GM12878 (cell line): ENCODE results near the gene SEC16A. TPM values are rescaled to one million over a fixed set of nuclear protein-coding genes. Genes with fewer than 3 reads are reported as not detected.
A peak's percentile ranks its signal among the peaks of the same experiment; 100 is the strongest.

Experiments
- ATAC-seq: fragments of 200-7000 bp; cut with Tn5 transposase; 3 replicates; pipeline ENCODE4 v1.9.1; 2020; ENCODE audit warnings: mild to moderate bottlenecking, moderate library complexity
- BruUV-seq: library from RNA; stranded (reverse); fragments of 400-500 nt; replicated peaks from 2 replicates; lab custom pipeline; 2021; lab: Mats Ljungman, UMichigan
- CTCF ChIA-PET: fragments of 300-600 bp; sonication (Branson Sonifier 250); formaldehyde crosslinking; extraction: SDS; loops from one replicate; lab custom pipeline; 2021; ENCODE audit warnings: inconsistent platforms; lab: Yijun Ruan, JAX
- POLR2A ChIA-PET: fragments of 350-600 bp; formaldehyde crosslinking; extraction: SDS; loops from one replicate; lab custom pipeline; 2021; ENCODE audit warnings: inconsistent platforms; lab: Charles Lee
- RAD21 ChIA-PET: fragments of 300-600 bp; sonication (Branson Sonifier 250); formaldehyde crosslinking; loops from one replicate; lab custom pipeline; 2023; ENCODE audit warnings: antibody characterized with exemption; ENCODE audit not compliant: unreplicated experiment; lab: Charles Lee
- SMC1A ChIA-PET: fragments of 300-600 bp; sonication (Branson Sonifier 250); formaldehyde crosslinking; loops from one replicate; lab custom pipeline; 2023; ENCODE audit not compliant: unreplicated experiment, uncharacterized antibody; lab: Charles Lee
- DNase-seq: peaks from one replicate; pipeline ENCODE4 v3.0.0-alpha.2; 2011; ENCODE audit warnings: low read depth, low spot score
- FAIRE-seq: peaks from 3 replicates; lab custom pipeline; 2011; peaks lifted over from hg19 to GRCh38; lab: Jason Lieb, UNC
- H2AFZ ChIP-seq: 2 replicates; pipeline ENCODE4 v1.6.0; 2011; ENCODE audit warnings: low read depth, low read length, control low read depth; ENCODE audit not compliant: control insufficient read depth
- H3K27ac ChIP-seq: 2 replicates; pipeline ENCODE4 v1.5.1; 2011; ENCODE audit warnings: control low read depth; ENCODE audit not compliant: control insufficient read depth, insufficient read depth
- H3K27me3 ChIP-seq, 2 experiments: replicated peaks in 1 of 2; 2 replicates each; pipeline versions ENCODE4 v1.6.0 to v1.6.1; 2011; ENCODE audit warnings: low read length in 1 of 2; ENCODE audit not compliant: control insufficient read depth in 2 of 2, insufficient read depth in 2 of 2
- H3K36me3 ChIP-seq, 2 experiments: 2 replicates each; pipeline ENCODE4 v1.5.1; 2011; ENCODE audit warnings: low read length in 1 of 2; ENCODE audit not compliant: control insufficient read depth in 2 of 2, insufficient read depth in 2 of 2
- H3K4me1 ChIP-seq: 2 replicates; pipeline ENCODE4 v1.6.1; 2011; ENCODE audit warnings: mild to moderate bottlenecking, low read length, moderate library complexity, mixed read lengths; ENCODE audit not compliant: control insufficient read depth, insufficient read depth
- H3K4me2 ChIP-seq: 2 replicates; pipeline ENCODE4 v1.6.0; 2011; ENCODE audit warnings: control low read depth; ENCODE audit not compliant: control insufficient read depth, insufficient read depth
- H3K4me3 ChIP-seq: fragments of 200-600 bp; sonication (generic); 2 replicates; pipeline ENCODE4 v1.5.1; 2016
- H3K79me2 ChIP-seq: 2 replicates; pipeline ENCODE4 v1.6.0; 2011; ENCODE audit warnings: low read length; ENCODE audit not compliant: control insufficient read depth, insufficient read depth
- H3K9ac ChIP-seq: 2 replicates; pipeline ENCODE4 v1.8.0; 2011; ENCODE audit warnings: low read length, control low read depth, mixed read lengths; ENCODE audit not compliant: control insufficient read depth, insufficient read depth
- H3K9me3 ChIP-seq: replicated peaks from 3 replicates; pipeline ENCODE4 v1.5.1; 2011; ENCODE audit warnings: mild to moderate bottlenecking, low read length; ENCODE audit not compliant: control insufficient read depth, insufficient read depth
- H4K20me1 ChIP-seq: 2 replicates; pipeline ENCODE4 v1.6.0; 2011; ENCODE audit not compliant: control insufficient read depth, insufficient read depth
- BCL3 ChIP-seq: IDR thresholded peaks from 2 replicates; pipeline ENCODE4 v1.6.1; 2011; ENCODE audit warnings: borderline replicate concordance, low read depth, mild to moderate bottlenecking, moderate library complexity, low read length; ENCODE audit not compliant: insufficient read depth, poor library complexity, severe bottlenecking
- CBFB ChIP-seq: IDR thresholded peaks from 2 replicates; pipeline ENCODE4 v1.6.1; 2016; ENCODE audit warnings: antibody characterized with exemption, low read depth
- CHD2 ChIP-seq: IDR thresholded peaks from 2 replicates; pipeline ENCODE4 v1.6.1; 2011; ENCODE audit warnings: low read depth, low read length, improper control_type of control experiment, borderline replicate concordance
- EGR1 ChIP-seq, 2 experiments: IDR thresholded peaks; 1 replicate in 1 of 2; 2 replicates in 1 of 2; pipeline ENCODE4 v1.6.1; 2011 to 2012; ENCODE audit warnings: low read depth in 2 of 2, low read length in 2 of 2, borderline replicate concordance in 1 of 2, mild to moderate bottlenecking in 1 of 2, moderate library complexity in 1 of 2
- ETV6 ChIP-seq, 2 experiments: fragments of 450-650 bp in 1 of 2; IDR thresholded peaks in 1 of 2; conservative IDR thresholded peaks in 1 of 2; 2 replicates each; pipeline ENCODE4 v1.6.1; 2014; ENCODE audit warnings: antibody characterized with exemption in 1 of 2, borderline replicate concordance in 1 of 2, low read depth in 1 of 2, mild to moderate bottlenecking in 1 of 2, moderate library complexity in 1 of 2
- HDGF ChIP-seq: fragments of 450-650 bp; IDR thresholded peaks from 2 replicates; pipeline ENCODE4 v1.6.1; 2016; ENCODE audit warnings: antibody characterized with exemption
- JUNB ChIP-seq: IDR thresholded peaks from 2 replicates; pipeline ENCODE4 v1.6.1; 2016; ENCODE audit warnings: antibody characterized with exemption, mild to moderate bottlenecking
- MLLT1 ChIP-seq: fragments of 450-650 bp; IDR thresholded peaks from 2 replicates; pipeline ENCODE4 v1.6.1; 2016; ENCODE audit warnings: mild to moderate bottlenecking
- MYB ChIP-seq: fragments of 150-350 bp; IDR thresholded peaks from 2 replicates; pipeline ENCODE4 v1.6.1; 2014; ENCODE audit warnings: mild to moderate bottlenecking, low read depth, low read length, borderline replicate concordance
- POLR2A ChIP-seq: IDR thresholded peaks from 2 replicates; pipeline ENCODE4 v1.6.1; 2011; ENCODE audit warnings: low read depth, mild to moderate bottlenecking, low read length
- RAD21 ChIP-seq: IDR thresholded peaks from 2 replicates; pipeline ENCODE4 v1.6.1; 2011; ENCODE audit warnings: mild to moderate bottlenecking, low read depth, low read length, moderate library complexity; ENCODE audit not compliant: insufficient read depth
- RELA ChIP-seq: fragments of 450-650 bp; IDR thresholded peaks from 2 replicates; pipeline ENCODE4 v1.8.0; 2014; ENCODE audit warnings: borderline replicate concordance; ENCODE audit not compliant: partially characterized antibody
- SMC3 ChIP-seq: IDR thresholded peaks from 2 replicates; pipeline ENCODE4 v1.6.1; 2011; ENCODE audit warnings: low read length, improper control_type of control experiment, borderline replicate concordance
- USF2 ChIP-seq: IDR thresholded peaks from 2 replicates; pipeline ENCODE4 v1.6.1; 2011; ENCODE audit warnings: low read depth, low read length, improper control_type of control experiment, borderline replicate concordance
- WGBS: methylation state at CpG from one replicate; pipeline ENCODE4 v1.1.6; 2016; ENCODE audit warnings: low lambda C conversion rate; ENCODE audit not compliant: insufficient replicate concordance, insufficient coverage; ENCODE audit errors: missing lambda C conversion rate; 5-methylcytosine and 5-hydroxymethylcytosine counted together
- in situ Hi-C: fragments of 300-500 bp; cut with MboI; formaldehyde crosslinking; loops from 9 replicates; pipeline ENCODE4 v1.14.3; 2018; ENCODE audit warnings: mixed read lengths
- intact Hi-C: fragments of 100-400 bp; cut with micrococcal nuclease; formaldehyde crosslinking; loops from one replicate; pipeline ENCODE4 v1.14.2; 2022; ENCODE audit not compliant: unreplicated experiment
- polyA plus RNA-seq, 11 experiments: library from polyadenylated mRNA; depleted of rRNA in 4 of 11; unstranded in 6 of 11; stranded (reverse) in 5 of 11; fragments of >200 nt; fragmentation: Nextera tagmentation in 4 of 11; fragmentation: Illumina TruSeq in 1 of 11; extraction: Ambion mirVana in 4 of 11; extraction: Trizol in 1 of 11; gene quantifications; 1 replicate in 1 of 11; 2 replicates in 10 of 11; pipeline versions ENCODE4 v1.2.1 to v1.2.3, GENCODE V29; 2011 to 2016; ENCODE audit warnings: inconsistent platforms in 2 of 11, missing spikeins in 2 of 11, low read depth in 1 of 11
- total RNA-seq, 4 experiments: library from RNA; depleted of rRNA in 3 of 4; stranded (reverse); fragments of >200 nt in 3 of 4; fragmentation: Illumina TruSeq in 1 of 4; extraction: Trizol in 1 of 4; gene quantifications; 2 replicates each; pipeline versions ENCODE4 v1.2.1 to v1.2.3, GENCODE V29; 2013 to 2021
- TF ChIP-seq, protein P1 (sequence below): IDR thresholded peaks from 2 replicates; pipeline ENCODE4 v1.6.1; 2011; ENCODE audit warnings: mild to moderate bottlenecking, low read depth, low read length, moderate library complexity; ENCODE audit not compliant: insufficient replicate concordance

Gene SEC16A
- total and polyA plus RNA-seq, 10 of the 15 experiments (the other 5 are each of a cell fraction or from before 2014, with no cell fraction given): 9.9 to 59.1 (median 21.7) TPM

- no peak for TF ChIP-seq USF2
- TF ChIP-seq, all 136 proteins: peak for 0
These were observed 86.7 kb downstream of the SEC16A start (continued) for GRCh38 chr9:136396219-136396515.

GRCh38 chr9:136395345-136396218 is 87.3 kb downstream of the SEC16A start:
- ChIA-PET CTCF (no interaction called here), POLR2A (no interaction called here)
- H3K27me3 ChIP-seq: no peaks in the 10 kb centered on the region
- no peak overlapping the region for H3K27ac ChIP-seq
- DNase-seq (no peak), ATAC-seq (no peak)
- intact Hi-C loops: no loop called here
- no peaks in the 10 kb centered on the region for H3K9me3 ChIP-seq
- in situ Hi-C loops: loop anchor here (5.0 kb wide), 1 partner anchor 58 kb away; no protein-coding TSS in a partner anchor
- H3K79me2 ChIP-seq: peaks cover 26% of the 10 kb centered on the region
- H3K4me2 ChIP-seq: no peak overlapping the region
- H3K9ac ChIP-seq: no peak overlapping the region
- H3K4me3 ChIP-seq: no peak overlapping the region
- no peak overlapping the region for H2AFZ ChIP-seq
- BruUV-seq: no TSS peak
- TF ChIP-seq MYB (no peak), RAD21 (no peak), EGR1 (IDR thresholded peaks at IDR 0.05; ENCODE audit: borderline replicate concordance in 1 of 2, low read depth in 2 of 2, low read length in 2 of 2) (no peak), RELA (no peak), CHD2 (no peak), JUNB (no peak), MLLT1 (no peak), SMC3 (no peak), BCL3 (peak; percentile 56), CBFB (no peak), ETV6 (conservative IDR thresholded peaks at IDR 0.05 in 1 of 2, IDR thresholded peaks at IDR 0.05 in 1 of 2; ENCODE audit: borderline replicate concordance in 1 of 2, low read depth in 1 of 2) (no peak), HDGF (no peak), POLR2A (0 out of 2 replicates have a peak, but pooled peaks have one; percentile 13)
- TF ChIP-seq, protein P1, sequence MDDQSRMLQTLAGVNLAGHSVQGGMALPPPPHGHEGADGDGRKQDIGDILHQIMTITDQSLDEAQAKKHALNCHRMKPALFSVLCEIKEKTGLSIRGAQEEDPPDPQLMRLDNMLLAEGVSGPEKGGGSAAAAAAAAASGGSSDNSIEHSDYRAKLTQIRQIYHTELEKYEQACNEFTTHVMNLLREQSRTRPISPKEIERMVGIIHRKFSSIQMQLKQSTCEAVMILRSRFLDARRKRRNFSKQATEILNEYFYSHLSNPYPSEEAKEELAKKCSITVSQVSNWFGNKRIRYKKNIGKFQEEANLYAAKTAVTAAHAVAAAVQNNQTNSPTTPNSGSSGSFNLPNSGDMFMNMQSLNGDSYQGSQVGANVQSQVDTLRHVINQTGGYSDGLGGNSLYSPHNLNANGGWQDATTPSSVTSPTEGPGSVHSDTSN: peak; percentile 12
- TF ChIP-seq, all 136 proteins: peak for 3
- Histone ChIP-seq H3K36me3 (peaks cover 19 to 33% of the 10 kb centered on the region in 2 experiments), H3K4me1 (peaks cover 10% of the 10 kb centered on the region), H4K20me1 (no peaks in the 10 kb centered on the region)
- RAD21 ChIA-PET: no interaction called here
- no peak for FAIRE-seq
- 91% methylated on average over 23 of the region's 26 CpGs for WGBS
- SMC1A ChIA-PET: no interaction called here
